Urinary bladder (tissue), 4 donors: ENCODE results near the gene OR51B4. TPM values are rescaled to one million over a fixed set of nuclear protein-coding genes. Genes with fewer than 3 reads are reported as not detected.
"Not testable (repeated sequence)": the region's sequence is repeated elsewhere in the genome, so short reads cannot be mapped to it uniquely, and the experiment has no call there.

Experiments
- DNase-seq: peaks from one replicate; pipeline ENCODE4 v3.0.0-alpha.2; 2015; ENCODE audit errors: extremely low spot score
- H3K27ac ChIP-seq: one replicate; pipeline ENCODE4 v1.5.1; 2013; ENCODE audit warnings: low read depth, mild to moderate bottlenecking, moderate library complexity
- H3K36me3 ChIP-seq: one replicate; pipeline ENCODE4 v1.6.1; 2013; ENCODE audit warnings: mild to moderate bottlenecking, moderate library complexity; ENCODE audit not compliant: insufficient read depth
- H3K4me1 ChIP-seq: one replicate; pipeline ENCODE4 v1.6.1; 2013; ENCODE audit warnings: mild to moderate bottlenecking, moderate library complexity; ENCODE audit not compliant: insufficient read depth
- H3K4me3 ChIP-seq: one replicate; pipeline ENCODE4 v1.5.1; 2013; ENCODE audit warnings: low read depth, low read length
- WGBS: extraction: QIAGEN DNeasy Blood & Tissue Kit; methylation state at CpG from one replicate; pipeline ENCODE4 v1.1.7; 2013; 5-methylcytosine and 5-hydroxymethylcytosine counted together
- polyA plus RNA-seq: library from polyadenylated mRNA; stranded (reverse); fragments of 200-250 nt; gene quantifications from one replicate; pipeline ENCODE4 v1.2.3, GENCODE V29; 2013
- total RNA-seq: library from RNA; depleted of rRNA; stranded (reverse); fragments of >200 nt; gene quantifications from one replicate; pipeline ENCODE4 v1.2.3, GENCODE V29; 2014
- donor health status: healthy with polysubstance abuse.
- donor health status: healthy.

Gene OR51B4
- total and polyA plus RNA-seq, 2 donors = 2.0 TPM; not detected in 1

DNA sequence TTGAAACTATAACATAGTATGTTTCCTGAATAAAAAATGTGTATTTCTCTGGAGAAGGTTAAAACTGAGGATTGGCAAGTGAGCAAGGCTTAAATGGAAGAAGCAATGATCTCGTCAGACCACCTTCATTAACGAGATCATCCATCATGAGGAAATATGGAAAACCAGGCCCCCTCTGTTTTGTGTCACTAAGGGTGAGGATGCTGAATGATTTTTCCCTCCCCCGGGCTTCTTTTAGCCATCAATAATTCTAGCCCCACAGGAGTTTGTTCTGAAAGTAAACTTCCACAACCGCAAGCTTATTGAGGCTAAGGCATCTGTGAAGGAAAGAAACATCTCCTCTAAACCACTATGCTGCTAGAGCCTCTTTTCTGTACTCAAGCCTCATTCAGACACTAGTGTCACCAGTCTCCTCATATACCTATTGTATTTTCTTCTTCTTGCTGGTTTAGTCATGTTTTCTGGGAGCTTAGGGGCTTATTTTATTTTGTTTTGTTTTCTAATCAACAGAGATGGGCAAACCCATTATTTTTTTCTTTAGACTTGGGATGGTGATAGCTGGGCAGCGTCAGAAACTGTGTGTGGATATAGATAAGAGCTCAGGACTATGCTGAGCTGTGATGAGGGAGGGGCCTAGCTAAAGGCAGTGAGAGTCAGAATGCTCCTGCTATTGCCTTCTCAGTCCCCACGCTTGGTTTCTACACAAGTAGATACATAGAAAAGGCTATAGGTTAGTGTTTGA is 26.2 kb downstream of the OR51B4 start:
- H3K4me3 ChIP-seq = no peak overlapping the region
- no peak overlapping the region for H3K27ac ChIP-seq
- 71% methylated on average over 6 of the region's 6 CpGs for WGBS
- no peaks in the 10 kb centered on the region for H3K4me1 ChIP-seq
- no peaks in the 10 kb centered on the region for H3K36me3 ChIP-seq
- DNase-seq = no peak

DNA sequence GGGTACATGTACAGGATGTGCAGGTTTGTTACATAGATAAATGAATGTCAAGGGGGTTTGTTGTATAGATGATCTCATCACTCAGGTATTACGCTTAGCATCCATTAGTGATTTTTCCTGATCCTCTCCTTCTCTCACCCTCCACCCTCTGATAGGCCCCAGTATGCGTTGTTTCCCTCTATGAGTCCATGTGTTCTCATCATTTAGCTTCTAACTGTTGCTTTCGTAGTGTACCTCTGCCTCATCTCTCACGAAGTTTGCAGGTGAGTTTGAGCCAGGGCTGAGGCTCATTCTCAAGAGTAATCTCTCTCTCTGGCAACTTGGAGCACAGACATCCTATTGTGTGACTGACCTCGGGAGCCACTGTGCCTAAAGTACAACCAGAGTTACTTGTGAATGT is 27.4 kb downstream of the OR51B4 start:
- WGBS = 75% methylated on average over 5 of the region's 5 CpGs
- H3K4me1 ChIP-seq = no peaks in the 10 kb centered on the region
- no peak overlapping the region for H3K4me3 ChIP-seq
- H3K36me3 ChIP-seq = no peaks in the 10 kb centered on the region
- no peak overlapping the region for H3K27ac ChIP-seq
- no peak for DNase-seq

DNA sequence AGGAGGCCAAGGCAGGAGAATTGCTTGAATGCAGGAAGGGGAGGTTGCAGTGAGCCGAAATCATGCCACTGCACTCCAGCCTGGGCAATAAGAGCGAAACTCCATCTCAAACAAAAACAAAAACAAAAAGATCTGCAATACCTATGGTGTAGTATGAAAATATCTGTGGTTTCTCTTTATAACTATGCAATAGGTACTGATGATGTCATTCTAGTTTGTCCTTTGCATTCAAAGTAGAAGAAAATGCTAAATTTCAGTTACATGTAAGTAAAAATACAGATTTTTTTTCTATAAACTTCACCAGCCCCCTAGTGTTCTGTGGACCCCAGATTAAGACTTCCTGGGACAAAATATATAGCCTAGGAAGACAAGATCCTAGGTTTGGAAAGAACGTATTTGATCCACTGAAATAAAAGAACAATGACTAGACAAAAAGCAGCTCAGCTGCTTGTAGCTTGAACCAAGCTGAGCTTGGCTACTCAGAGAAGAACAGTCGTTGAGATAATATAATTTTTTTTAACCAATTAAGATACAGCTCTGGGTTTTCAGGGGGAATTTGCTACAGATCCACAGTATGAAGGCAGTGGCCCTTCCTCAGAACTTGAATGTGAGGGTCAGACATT is 29.2 kb downstream of the OR51B4 start:
- WGBS = 77% methylated on average over 4 of the region's 4 CpGs
- Histone ChIP-seq H3K27ac (no peak overlapping the region), H3K4me3 (no peak overlapping the region), H3K4me1 (no peaks in the 10 kb centered on the region), H3K36me3 (no peaks in the 10 kb centered on the region)
- DNase-seq = no peak

DNA sequence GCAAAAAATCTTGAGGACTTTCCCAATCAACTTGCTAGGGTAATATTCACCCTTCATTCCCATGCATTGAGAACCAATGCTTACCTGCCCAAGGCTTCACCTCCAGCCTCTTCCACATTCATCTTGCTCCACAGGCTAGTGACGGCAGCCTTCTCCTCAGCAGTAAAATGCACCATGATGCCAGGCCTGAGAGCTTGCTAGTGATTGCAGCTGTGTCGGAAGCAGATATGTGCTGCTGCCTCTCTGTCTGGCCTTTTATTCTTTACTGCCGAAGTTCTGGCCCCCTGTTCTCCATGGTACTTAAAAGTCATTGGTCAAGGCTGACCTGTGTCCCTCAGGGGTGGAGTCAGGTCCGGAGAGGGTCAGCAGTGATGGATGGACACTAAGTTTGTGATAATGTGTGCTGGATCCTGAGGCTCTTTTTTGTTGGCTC is 32.0 kb downstream of the OR51B4 start, which contains the start of gene HBE1:
Gene HBE1, minus strand, starts transcription at position 231 of the 433 bp plus-strand sequence. Its CDS starts 55 bp downstream, at position 176.
- no peaks in the 10 kb centered on the region for H3K4me1 ChIP-seq
- 67% methylated on average over 4 of the region's 4 CpGs for WGBS
- H3K4me3 ChIP-seq = no peak within 1 kb of the TSS
- no peaks in the 10 kb centered on the region for H3K36me3 ChIP-seq
- no peak within 1 kb of the TSS for H3K27ac ChIP-seq
- DNase-seq = no peak

DNA sequence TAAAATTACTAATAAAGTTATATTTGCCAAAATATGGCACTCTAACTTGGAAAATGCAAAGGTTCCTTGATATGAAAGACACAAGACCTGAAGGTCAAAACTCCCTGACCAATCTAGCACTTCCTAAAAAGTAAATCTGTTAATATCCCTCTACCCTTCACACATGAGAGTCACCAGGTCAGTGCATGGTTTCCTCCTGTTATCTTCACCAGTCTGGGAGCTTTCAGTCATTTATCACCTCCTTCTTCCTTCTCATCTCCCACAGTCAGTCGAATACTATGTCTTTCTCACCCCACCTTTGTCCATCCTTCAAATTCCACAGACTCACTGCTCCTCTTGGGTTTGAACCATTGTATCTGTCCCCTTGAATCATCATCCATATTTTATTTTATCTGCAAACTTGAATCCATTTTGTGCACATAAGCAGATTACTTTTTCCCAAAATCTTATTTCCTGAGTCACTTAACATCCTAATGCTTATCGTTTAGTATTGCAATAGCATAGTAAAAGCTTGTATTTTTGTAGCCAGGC is 34.6 kb downstream of the OR51B4 start:
- no peak for DNase-seq
- 84% methylated on average over 2 of the region's 2 CpGs for WGBS
- no peak overlapping the region for H3K27ac ChIP-seq
- H3K4me3 ChIP-seq = no peak overlapping the region
- H3K4me1 ChIP-seq = no peaks in the 10 kb centered on the region
- no peaks in the 10 kb centered on the region for H3K36me3 ChIP-seq

DNA sequence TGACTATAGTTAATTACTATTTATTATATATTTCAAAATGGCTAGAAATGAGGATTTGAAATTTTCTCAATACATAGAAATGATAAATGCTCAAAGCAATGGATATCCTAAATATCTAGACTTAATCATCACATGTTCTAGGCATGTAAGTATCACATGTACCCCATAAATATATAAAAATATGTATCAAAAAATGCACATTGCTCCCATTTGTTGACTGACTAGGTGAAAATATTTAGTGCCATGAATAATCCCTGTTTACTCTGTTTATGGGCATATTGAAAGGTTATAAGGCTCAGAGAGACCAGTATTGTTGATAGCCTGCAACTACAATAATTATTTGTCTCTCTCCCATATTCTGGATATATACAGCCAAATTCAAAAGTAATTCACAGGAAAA is 35.1 kb downstream of the OR51B4 start:
- no peak overlapping the region for H3K4me3 ChIP-seq
- H3K36me3 ChIP-seq = no peaks in the 10 kb centered on the region
- no peaks in the 10 kb centered on the region for H3K4me1 ChIP-seq
- H3K27ac ChIP-seq = no peak overlapping the region
- DNase-seq = no peak

DNA sequence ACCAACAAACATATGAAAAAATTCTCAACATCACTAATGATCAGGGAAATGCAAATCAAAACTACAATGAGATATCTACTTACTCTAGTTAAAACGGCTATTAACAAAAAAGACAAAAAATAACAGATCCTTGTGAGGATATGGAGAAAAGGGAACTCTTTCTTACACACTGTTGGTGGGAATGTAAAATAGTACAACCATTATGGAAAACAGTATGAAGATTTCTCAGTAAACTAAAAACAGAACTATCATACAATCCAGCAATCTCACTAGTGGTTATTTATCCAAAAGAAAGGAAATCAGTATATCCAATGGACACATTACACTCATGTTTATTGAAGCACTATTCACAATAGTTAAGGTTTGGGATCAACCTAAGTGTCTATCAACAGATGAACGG is 35.9 kb downstream of the OR51B4 start:
- DNase-seq = no peak
- no peak overlapping the region for H3K27ac ChIP-seq
- H3K36me3 ChIP-seq = no peaks in the 10 kb centered on the region
- no peak overlapping the region for H3K4me3 ChIP-seq
- H3K4me1 ChIP-seq = no peaks in the 10 kb centered on the region
- 64% methylated on average over 2 of the region's 2 CpGs for WGBS

DNA sequence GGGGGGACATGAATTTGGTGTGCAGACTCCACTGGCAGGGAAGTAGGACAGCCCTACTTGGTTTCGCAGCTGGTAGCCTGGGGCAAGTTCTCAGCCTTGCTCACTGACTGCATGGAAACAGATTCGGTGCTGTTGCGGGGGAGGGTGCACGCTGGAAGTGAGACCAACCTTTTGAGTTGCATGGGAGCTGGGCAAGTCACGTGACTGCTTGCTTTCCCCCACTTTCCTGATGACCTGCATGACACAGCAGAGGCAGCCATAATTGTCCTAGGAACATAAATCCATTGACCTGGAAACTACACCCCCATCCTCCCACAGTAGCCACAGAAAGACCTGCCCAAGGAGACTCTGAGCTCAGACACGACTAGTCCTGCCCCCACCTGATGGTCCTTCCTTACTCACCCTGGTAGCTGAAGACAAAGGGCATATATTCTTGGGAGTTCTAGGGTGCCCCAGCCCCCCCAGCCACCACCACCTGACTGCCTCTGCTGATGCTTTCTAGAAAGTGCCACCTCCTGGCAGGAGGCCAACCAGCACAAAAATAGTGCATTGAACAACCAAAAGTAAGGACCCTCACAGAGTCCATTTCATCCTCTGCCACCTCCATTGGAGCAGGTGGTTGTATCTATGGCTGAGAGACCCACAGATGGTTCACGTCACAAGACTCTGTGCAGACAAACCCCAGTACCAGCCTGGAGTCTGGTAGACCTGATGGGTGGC is 43.0 kb downstream of the OR51B4 start:
- no peak overlapping the region for H3K4me3 ChIP-seq

DNA sequence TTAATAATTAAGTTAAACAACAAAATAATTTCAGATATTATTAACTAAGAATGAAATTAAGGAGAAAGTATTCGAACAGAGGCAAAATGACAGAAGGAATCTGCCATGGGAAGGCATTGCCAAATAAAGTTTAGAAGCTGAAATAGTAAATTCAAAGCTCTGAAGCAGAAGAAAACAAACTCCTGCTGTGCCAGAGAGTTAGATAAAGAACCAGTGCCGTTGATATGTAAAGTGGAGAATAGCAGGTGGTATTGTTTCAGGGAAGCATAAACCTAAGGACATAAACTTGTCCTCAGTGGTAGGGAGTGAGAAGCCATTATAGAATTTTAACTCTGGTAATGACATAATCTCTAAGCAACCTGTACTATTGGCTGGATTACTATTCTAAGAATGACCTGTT is 44.5 kb downstream of the OR51B4 start:
- Histone ChIP-seq H3K4me3 (no peak overlapping the region), H3K27ac (no peak overlapping the region), H3K36me3 (no peaks in the 10 kb centered on the region), H3K4me1 (no peaks in the 10 kb centered on the region)
- WGBS = 26% methylated on average over 2 of the region's 2 CpGs
- no peak for DNase-seq

More for the DNA sequence above, 43.0 kb downstream of the OR51B4 start:
- no peak for DNase-seq
- H3K36me3 ChIP-seq = no peaks in the 10 kb centered on the region
- no peak overlapping the region for H3K27ac ChIP-seq
- WGBS = 76% methylated on average over 7 of the region's 7 CpGs
- H3K4me1 ChIP-seq = no peaks in the 10 kb centered on the region

DNA sequence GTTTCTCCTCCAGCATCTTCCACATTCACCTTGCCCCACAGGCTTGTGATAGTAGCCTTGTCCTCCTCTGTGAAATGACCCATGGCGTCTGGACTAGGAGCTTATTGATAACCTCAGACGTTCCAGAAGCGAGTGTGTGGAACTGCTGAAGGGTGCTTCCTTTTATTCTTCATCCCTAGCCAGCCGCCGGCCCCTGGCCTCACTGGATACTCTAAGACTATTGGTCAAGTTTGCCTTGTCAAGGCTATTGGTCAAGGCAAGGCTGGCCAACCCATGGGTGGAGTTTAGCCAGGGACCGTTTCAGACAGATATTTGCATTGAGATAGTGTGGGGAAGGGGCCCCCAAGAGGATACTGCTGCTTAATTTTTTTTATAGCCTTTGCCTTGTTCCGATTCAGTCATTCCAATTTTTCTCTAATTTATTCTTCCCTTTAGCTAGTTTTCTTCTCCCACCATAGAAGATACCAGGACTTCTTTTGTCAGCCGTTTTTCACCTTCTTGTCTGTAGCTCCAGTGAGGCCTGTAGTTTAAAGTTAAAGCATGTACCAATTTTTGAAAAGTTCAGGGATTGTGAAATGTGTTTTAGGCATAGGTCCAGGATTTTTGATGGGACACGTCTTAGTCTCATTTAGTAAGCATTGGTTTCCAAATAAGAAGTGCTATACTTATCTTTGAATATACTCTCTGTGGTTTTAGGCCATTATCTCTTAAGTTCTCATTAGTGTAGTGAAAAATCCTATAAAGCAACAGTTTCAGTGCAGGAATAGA is 46.9 kb downstream of the OR51B4 start, which contains the start of gene HBG2:
Gene HBG2, minus strand, starts transcription at position 136 of the 768 bp plus-strand sequence. Its CDS starts 53 bp downstream, at position 83.
- not testable (repeated sequence) for H3K4me3 ChIP-seq, H3K27ac ChIP-seq, H3K36me3 ChIP-seq, H3K4me1 ChIP-seq, DNase-seq
- 68% methylated on average over 4 of the region's 9 CpGs for WGBS

DNA sequence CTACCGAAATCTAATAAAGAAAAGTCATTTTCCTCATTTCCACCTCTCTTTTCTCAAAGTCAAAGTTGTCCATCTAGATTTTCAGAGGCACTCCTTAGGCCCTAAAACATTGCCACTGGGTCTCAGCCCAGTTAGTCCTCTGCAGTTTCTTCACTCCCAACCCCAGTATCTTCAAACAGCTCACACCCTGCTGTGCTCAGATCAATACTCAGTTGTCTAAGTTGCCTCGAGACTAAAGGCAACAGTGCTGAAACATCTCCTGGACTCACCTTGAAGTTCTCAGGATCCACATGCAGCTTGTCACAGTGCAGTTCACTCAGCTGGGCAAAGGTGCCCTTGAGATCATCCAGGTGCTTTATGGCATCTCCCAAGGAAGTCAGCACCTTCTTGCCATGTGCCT is 47.7 kb downstream of the OR51B4 start:
- H3K4me1 ChIP-seq, DNase-seq, H3K36me3 ChIP-seq, H3K4me3 ChIP-seq, H3K27ac ChIP-seq: not testable (repeated sequence)
- WGBS = 75% methylated on average over 2 of the region's 2 CpGs

DNA sequence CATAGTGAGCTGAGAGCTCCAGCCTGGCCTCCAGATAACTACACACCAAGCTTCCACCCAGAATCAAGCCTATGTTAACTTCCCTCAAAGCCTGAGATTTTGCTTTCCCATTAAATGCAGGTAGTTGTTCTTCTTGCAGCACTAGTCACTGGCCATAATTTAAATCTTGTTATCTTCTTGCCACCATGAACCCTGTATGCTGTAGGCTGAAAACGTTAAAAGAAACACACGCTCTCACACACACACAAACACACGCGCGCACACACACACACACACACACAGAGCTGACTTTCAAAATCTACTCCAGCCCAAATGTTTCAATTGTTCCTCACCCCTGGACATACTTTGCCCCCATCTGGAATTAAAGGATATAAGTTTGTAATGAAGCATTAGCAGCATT is 48.3 kb downstream of the OR51B4 start:
- not testable (repeated sequence) for DNase-seq, H3K4me1 ChIP-seq, H3K36me3 ChIP-seq, H3K27ac ChIP-seq, H3K4me3 ChIP-seq
- WGBS = 74% methylated on average over 5 of the region's 5 CpGs

DNA sequence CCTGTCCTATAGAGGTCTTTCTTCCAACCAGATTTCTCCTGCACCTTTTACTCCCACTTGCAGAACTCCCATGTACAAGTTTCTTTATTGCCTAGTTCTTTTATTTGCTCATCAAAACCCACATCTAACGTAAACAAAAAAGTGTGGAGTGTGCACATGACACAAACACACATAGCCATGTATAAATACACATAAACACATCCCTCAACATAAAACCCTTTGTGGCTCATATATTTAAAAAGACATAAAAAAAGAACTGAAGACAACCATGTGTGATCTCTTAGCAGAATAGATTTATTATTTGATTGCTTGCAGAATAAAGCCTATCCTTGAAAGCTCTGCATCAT is 48.9 kb downstream of the OR51B4 start:
- no peaks in the 10 kb centered on the region for H3K36me3 ChIP-seq
- H3K4me1 ChIP-seq = no peaks in the 10 kb centered on the region
- no peak for DNase-seq
- no peak overlapping the region for H3K27ac ChIP-seq
- H3K4me3 ChIP-seq = no peak overlapping the region
- 46% methylated on average over 1 of the region's 1 CpG for WGBS
